ENCODE measurements around the gene PDE1A.

Gene PDE1A

GRCh38 chr2:182186132-182186735 is 240.6 kb downstream of the PDE1A start:
- DNase-seq: no peak

DNA sequence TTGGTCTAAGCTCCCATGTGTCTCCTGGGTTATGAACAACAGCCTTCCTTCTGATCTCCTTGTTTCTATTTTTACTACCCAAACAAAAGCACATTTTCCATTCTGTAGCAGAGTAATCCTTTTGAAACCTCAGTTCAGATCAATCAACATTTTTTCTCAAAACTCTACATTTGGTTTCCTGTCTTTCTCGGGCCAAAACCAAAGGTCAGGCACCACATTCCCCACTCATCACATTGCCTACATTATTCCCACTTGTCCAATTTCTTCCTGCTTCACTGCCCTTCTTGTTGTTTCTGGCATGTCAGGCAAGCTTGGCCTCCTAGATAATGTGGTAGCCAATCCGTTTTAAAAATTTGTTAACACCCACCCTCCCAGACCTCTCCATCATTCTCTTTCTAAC is 244.4 kb downstream of the PDE1A start:
- DNase-seq: no peak

- no peak for DNase-seq
These were observed 245.5 kb downstream of the PDE1A start for GRCh38 chr2:182181381-182181780.

DNA sequence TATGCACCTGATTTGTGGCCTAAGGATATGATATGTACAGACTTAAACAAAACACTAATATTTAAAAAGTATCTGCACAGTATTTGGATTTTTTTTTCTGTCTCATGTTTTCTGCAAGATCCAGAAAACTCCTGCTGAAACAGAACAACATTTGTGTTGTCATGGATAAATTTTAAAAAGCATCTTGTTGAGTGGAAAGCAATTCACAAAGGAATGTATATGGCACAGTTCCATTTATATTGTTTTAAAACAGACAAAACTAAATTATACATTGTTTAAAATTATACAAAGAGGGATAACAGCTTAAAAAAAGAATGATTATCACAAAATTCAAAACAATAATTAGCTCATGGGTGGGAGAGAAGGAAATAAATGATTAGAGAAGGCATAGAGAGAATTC is 247.7 kb downstream of the PDE1A start:
- no peak for DNase-seq

GRCh38 chr2:182173944-182174622 is 252.8 kb downstream of the PDE1A start:
- DNase-seq: no peak

GRCh38 chr2:182170341-182170740 is 256.5 kb downstream of the PDE1A start:
- no peak for DNase-seq

DNA sequence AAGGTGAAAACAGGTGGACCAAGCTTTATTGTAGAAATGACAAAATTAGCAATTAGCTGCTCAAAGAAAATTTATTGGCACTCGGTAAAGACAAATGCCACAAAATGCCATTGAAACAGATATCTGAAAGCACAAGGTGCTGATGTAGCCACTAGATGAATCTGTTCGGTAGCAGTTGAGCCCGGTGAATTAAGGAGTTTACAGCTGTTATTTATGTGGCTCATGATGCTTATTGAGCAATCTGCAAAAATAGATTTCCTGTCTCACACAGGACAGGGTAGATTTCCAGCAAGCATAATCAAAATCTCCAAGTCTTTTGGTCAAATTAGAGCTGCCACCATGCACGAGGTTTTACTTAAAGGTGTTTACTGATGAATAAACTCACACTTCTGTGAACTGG is 259.0 kb downstream of the PDE1A start:
- no peak for DNase-seq

- no peak for DNase-seq
These were observed 260.0 kb downstream of the PDE1A start for GRCh38 chr2:182166841-182167240.

DNA sequence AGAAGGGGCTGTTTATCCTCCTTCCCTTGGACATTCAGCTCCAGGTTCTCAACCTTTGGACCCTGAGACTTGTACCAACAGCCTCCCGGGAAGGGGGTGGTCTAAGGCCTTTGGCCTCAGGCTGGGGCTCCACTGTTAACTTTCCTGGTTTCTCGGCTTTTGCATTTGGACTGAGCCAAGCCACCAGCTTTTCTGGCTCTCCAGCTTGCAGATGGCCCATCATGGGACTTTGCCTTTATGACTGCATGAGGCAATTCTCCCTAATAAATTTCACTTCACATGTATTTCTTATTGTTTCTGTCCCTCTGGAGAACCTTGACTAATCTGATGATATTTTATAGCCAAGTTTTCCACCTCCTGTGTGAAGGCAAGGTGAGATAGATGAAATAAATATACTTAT is 260.4 kb downstream of the PDE1A start:
- DNase-seq: no peak

DNA sequence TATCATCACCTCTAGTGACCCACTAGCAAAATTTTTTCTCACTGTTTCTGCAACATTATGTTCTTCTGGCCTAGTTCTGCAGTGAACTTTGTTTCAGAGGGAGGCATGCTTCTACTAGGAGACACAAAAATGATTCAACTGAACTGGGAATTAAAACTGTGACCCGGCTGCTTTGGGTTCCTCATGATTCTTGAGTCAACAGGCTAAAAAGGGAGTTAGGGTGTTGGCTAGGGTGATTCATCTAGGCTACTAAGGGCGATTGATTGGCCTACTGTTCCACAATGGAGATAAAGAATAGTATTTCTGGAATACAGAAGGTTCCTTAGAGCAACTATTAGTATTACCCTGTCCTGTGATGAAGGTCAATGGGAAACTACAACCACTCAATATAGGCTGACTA is 261.6 kb downstream of the PDE1A start:
- DNase-seq: no peak

DNA sequence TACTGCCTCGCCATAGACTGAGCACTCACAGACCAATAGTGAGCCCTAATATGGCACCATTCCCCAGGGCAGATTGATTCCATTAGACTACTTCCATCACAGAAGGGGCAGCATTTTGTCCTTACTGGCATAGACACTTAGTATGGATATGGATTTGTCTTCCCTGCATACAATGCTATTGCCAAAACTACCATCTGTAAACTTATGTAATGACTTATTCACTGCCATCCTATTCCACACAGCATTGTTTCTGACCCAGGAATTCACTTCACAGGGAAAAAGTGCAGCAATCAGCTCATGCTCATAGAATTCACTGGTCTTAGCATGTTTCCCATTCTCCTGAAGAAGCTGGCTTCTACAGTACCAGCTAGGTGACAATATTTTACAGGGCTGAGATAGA is 262.1 kb downstream of the PDE1A start:
- DNase-seq: no peak

DNA sequence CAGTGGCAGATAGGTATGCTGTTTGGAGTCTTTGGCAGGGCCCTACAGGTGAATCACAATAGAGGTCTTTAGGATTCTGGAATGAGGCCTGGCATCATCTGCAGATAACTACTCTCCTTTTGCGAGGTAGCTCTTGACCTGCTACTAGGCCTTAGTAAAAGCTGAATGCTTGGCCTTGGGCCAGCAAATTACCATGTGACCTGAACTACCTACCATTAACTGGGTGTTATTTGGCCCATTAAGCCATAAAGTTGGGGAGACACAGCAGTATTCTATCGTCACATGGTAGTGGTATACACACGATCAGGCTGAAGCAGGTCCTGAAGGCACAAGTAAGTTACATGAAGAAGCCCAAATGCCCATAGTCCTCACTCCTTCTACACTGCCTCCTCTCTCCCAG is 263.0 kb downstream of the PDE1A start:
- no peak for DNase-seq

GRCh38 chr2:182148344-182148743 is 278.5 kb downstream of the PDE1A start:
- no peak for DNase-seq

GRCh38 chr2:182144776-182145165 is 282.1 kb downstream of the PDE1A start:
- DNase-seq: no peak

DNA sequence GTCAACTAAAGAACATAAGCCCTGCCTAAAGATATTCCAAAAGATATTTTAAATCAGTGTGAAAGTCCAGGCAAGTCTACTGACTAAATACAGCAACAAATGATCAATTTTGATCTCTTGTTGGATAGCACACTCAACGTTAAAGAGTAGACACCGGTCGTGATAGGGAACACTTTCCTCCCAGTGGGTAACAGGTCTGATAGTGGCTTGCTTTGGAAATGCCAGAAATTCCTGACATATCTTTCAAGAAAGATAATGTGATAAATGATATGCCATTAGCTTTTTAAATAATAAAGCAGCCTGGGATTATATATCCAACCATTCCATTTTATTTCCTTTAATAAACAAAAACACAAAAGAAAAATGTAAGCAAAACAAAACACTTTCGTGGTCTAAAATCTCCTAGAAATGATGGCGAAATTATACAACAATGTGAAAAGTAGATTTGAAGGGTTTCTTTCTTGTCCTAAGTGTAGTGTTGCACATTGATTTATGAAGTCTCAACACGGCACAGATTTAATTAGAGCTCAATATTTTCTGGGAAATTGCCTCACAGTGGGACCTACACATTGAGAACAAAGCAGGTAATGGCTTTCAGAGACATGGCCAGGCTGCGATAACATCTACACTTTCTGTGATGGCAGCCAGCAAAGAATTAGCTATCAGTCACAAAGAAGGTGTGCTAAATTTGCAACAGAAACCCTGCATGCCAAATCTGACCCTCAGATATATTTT is 282.6 kb downstream of the PDE1A start:
- DNase-seq: no peak

- DNase-seq: no peak
These were observed 284.8 kb downstream of the PDE1A start for GRCh38 chr2:182142062-182142461.

GRCh38 chr2:182134201-182134600 is 292.6 kb downstream of the PDE1A start:
- no peak for DNase-seq

- no peak for DNase-seq
These were observed 293.5 kb downstream of the PDE1A start for GRCh38 chr2:182133195-182133891.

GRCh38 chr2:182132605-182133004 is 294.2 kb downstream of the PDE1A start:
- no peak for DNase-seq

DNA sequence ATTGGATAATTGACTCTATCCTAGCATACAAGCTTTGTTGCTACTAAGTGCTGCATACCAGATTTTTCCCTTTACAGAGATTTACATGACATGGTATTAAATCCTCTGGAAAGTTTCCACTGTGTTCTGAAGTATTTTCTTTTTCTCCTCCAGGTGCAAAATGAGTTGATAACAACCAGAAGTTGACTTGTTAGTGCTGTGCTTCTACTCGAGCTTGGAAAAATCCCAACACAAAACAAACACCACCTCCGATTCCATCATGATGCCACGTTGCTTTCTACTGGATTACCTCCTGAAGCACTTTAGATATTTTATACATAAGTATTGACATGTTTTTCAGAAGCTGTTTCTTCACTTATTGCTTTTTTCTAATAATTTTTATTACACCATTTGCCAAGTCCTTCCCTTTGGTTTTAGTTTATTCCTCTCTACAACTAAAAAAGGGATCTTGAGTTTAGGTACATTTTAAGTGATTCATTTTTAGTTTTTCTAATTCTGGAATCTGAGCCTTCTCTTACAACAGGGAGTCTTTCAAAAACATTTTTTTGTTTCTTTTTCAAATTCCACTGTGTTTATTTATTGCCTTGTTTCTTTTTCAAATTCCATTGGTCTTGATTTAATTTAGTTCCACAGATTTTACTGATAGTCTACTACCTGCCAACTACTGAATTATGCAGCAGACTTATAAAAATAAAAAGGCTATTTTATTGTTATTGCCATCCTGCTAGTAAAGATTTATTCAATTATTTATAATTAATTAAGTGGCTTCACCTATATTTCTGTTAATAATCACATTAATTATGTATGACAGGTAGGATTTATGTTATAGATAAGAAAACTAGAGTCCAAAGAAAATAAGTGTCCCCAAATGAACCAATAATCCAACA is 297.8 kb downstream of the PDE1A start:
- no peak for DNase-seq

DNA sequence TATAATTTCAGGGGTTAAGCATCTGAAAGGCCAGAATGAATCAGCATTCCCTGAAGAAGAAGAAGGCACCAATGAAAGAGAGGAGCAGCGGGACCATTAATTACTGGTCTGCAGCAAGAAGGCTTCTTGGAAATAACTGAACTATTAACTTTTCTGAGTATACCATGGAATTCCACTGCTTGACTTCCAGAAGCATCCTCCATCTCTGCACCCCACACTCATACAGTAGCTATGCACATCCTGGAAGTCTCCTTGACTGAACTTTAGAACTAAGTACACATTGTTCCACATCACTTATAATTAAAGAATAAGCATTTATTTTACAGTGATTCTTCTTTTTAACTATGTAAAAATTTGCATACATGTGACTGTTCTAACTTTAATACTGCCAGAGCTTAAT is 309.6 kb downstream of the PDE1A start:
- DNase-seq: no peak

DNA sequence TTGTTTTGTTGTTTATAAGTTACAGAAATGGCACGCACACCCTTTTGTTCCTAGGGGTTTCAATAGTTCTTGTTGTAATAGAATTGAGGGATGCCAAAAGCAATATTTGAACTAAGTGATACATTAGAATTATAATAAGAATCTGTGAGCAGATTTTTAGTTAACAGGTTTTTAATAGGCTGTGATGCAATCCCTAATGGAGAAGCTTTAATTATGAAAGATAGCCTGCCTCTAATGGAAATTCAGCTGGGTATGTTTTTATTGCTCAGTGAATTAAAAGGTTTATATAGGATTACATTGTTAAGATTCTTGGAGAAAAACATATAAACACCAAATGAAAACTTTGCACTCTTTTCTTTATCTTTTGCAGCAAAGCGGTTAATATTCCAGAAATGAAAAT is 310.1 kb downstream of the PDE1A start:
- DNase-seq: no peak

DNA sequence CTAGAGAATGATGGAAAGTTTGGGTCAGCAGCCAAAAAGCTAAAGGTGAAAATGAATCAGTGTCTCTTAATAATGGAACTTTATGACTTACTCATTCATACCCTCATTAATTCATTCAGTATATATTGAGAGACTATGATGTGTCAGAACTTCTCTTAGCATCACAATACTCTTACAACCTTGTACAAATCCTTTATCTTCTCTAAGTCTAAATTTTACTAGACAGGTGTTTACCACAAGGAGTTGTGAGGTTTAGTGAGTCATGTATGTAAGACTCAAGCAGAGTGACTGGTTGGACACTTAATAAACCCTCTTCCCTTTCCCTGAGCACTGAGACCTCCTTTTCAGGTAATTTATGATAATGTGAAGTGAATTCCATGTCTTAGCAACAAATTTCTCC is 311.6 kb downstream of the PDE1A start:
- DNase-seq: no peak
